Islet of Langerhans (tissue), 1 donor: ENCODE data around the gene GGT7.
"Not testable (repeated sequence)": the region's sequence is repeated elsewhere in the genome, so short reads cannot be mapped to it uniquely, and the experiment has no call there.

ENCODE experiments used
- FAIRE-seq: peaks from one replicate; lab custom pipeline; 2011; peaks lifted over from hg19 to GRCh38; lab: Jason Lieb, UNC

GGT7 gene, protein sequence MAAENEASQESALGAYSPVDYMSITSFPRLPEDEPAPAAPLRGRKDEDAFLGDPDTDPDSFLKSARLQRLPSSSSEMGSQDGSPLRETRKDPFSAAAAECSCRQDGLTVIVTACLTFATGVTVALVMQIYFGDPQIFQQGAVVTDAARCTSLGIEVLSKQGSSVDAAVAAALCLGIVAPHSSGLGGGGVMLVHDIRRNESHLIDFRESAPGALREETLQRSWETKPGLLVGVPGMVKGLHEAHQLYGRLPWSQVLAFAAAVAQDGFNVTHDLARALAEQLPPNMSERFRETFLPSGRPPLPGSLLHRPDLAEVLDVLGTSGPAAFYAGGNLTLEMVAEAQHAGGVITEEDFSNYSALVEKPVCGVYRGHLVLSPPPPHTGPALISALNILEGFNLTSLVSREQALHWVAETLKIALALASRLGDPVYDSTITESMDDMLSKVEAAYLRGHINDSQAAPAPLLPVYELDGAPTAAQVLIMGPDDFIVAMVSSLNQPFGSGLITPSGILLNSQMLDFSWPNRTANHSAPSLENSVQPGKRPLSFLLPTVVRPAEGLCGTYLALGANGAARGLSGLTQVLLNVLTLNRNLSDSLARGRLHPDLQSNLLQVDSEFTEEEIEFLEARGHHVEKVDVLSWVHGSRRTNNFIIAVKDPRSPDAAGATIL

DNA sequence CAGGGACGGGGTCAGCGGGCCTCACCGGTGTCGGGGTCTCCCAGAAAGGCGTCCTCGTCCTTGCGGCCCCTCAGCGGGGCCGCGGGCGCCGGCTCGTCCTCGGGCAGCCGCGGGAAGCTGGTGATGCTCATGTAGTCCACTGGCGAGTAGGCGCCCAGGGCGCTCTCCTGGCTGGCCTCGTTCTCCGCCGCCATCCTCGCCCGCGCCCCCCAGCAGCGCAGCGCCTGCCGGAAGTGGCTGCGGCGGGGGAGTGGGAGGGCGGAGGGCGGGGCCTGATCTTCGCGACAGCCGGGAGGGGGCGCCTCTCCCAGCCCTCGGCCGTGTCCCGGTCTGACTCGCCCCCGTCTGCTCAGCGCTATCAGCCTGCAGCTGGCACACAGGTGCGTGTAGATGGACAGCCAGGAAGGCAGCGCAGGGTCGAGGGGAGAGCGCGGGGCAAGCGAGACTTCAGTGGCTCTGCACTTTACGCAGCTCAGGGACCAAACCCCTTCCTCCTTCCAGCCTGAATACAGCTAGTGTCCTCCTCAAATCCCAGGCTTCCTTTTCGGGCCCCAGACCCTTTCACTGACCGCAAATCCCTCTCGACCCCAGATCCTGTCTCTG lies at the start of gene GGT7:
GGT7 (minus strand) TSS at position 235 of the 603 bp plus-strand sequence; CDS start at position 194, 41 bp downstream.
- FAIRE-seq: no peak

DNA sequence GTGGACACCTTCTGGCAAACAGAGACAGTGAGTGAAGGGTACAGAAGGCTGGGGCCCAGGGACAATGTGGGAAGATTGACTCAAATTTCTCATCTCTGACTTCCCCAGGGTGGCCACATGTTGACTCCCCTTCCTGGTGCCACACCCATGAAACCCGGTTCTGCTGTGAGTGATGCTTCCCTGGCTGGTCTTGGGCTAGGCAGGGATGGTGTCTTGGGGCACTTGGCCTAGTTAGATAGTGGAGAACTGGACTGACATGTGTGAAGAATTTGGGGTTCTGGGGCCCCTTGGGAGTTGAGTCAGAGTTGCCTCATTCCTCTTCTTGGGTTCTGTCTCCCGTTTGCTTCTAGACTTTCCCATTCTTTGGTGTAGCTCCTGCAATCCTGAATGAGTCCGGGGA lies 48.8 kb upstream of the GGT7 start:
- FAIRE-seq: no peak

DNA sequence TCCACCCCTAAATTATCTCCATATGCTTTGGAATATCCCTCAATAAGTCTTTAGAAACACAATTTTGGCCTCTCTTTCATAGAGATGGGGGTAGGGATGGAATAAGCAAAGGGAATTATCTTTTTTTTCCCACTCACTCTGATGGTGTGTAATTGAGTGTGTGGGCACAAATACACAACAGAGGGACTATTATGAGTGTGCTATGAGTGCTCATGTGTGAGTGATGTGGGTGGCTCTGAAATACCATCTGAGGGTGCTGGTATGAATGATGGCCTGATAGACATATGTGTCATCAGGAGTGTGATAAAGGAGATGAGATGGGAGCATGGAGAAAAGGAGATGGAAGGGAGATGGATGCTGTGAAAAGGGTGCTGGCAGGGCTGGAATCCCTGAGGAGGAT lies 47.4 kb upstream of the GGT7 start:
- no peak for FAIRE-seq

DNA sequence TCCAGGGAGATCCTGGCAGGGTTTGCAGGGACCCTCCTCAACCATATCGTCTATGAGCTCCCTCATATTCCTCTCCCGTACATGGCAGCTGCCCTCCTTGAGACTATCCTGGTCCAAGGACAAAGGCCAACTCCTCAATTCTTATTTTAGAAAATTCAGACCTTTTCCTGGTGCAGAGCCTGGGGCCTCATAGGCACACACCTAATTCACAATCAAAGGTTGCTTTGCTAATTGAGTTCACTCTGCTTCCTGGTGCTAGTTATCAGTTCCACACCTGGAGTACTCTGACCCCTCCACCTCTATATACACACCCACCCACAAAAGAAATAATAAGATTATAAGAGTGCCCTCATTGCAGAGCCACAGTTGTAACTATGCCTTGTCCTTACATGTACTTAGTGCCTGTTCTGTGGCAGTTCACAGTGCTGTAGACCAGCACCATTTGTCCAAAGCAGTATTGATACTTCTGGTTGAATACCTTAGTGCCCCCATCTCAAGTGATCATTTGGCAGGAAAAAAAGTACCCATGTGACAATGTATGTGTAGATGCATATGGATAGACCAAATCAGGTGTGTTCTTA lies 44.2 kb upstream of the GGT7 start:
- FAIRE-seq: no peak

DNA sequence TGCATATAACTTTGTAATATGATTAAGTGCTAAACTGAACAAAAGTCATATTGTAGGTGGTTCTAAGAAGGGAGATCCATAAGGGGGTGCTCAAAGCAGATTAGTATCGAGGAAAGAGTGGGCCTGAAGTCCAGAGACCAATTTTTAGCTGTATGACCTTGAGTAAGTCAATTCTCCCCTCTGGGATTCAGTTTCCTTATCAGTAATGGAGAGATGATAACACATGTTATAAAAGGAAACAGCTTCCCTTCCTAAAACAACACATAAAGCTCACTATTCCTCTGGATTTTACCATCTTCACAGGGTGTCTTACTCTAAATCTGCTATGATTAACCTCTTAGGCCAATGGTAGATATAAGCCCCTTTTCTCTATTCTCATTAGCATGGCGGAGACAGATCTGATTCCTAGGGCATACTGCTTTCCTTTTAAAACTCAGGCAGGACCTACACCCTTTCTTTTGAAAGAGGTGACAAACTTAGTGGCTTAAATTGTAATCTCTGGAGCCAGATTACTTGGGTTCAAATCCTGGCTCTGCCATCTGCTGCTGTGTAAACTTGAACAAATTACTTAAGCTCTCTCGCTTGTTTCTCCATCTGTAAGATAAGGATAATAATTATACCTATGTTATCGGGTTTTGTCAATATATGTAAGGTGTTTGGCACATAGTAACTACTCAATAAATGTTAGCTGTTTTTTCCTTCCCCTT lies 43.2 kb upstream of the GGT7 start:
- FAIRE-seq: no peak

DNA sequence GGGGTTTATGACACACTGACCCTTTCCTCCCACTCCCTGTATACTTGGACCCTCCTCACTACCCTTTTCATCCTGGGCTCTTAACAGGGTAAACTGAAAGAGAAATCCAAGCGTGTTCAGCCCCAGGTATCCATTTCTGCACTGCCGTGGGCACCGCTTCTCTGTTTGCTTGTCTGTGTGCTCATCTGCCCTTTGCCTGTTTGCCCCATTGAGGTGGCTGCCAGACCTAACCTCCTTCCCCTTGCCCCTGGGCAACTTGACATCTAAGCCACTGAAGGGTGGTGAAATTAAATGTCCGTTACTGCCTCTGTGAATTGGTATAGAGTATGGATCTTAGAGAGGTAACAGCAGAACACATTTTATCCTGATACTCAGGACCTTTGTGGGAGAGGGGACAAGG lies 42.5 kb upstream of the GGT7 start:
- FAIRE-seq: no peak

DNA sequence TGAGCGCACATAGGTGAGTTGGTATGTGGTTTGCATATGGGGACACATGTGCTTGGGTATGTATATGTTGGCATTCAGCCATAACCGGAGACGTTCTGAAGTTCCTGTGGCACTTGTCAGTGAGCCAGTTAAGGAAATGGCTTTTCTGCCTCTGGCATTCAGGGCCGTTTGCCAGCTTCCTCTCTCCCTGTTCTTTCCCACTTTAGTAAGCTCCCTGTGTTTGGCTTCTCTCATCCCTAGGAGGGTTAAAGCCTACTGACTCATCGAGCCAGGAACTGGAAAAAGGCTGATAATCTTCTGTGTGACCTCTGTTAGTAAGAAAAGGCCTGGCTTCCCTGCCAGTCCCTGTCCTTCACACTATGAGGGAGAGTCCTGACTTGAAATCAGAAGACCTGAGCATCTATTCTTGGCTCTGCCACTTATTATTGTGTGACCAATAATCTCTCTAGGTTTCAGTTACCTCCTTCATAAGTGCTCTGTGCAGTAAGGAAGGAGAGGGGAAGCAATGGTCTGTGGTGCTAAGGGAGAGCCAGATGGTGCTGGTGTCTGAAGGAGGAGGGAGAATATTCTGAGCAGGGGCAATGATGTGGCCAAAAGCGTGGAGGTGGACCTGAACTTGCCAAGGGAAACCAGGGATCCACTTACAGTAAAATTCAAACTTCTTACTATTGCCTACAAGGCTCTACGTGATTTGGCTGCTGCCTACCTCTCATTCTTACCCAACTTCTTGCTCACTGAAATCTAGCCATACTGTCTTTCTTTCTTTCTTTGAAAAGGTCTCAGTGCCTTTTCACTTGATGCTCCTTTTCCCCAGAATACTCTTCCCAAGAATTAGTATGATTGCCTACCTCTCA lies 35.2 kb upstream of the GGT7 start:
- FAIRE-seq: no peak

DNA sequence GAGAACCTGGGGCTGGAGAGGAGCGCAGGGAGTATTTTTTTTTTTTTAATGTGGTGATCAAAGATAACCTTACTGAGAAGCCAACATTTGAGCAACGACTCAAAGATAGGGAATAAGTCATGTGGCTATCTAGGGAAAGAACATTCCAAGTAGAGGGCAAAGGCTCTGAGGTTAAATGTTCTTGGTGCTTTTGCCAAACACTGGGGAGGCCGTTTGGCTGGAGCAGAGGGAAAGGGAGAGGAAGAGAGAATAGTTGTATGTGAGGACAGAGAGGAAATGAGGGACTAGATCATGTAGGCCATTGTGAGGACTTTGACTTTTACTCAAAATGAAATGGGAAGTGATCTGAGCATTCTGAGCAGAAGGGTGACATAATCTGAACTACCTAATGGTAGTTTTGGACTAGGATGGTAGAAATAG lies 31.6 kb upstream of the GGT7 start:
- FAIRE-seq: no peak

DNA sequence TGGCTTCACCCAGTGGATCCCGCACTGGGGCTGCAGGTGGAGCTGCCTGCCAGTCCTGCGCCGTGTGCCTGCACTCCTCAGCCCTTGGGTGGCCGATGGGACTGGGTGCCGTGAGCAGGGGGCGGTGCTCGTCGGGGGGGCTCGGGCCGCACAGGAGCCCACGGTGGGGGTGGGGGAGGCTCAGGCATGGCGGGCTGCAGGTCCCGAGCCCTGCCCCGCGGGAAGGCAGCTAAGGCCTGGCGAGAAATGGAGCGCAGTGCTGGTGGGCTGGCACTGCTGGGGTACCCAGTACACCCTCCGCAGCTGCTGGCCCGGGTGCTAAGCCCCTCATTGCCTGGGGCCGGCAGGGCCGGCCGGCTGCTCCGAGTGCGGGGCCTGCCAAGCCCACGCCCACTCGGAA lies 26.1 kb upstream of the GGT7 start:
- FAIRE-seq: not testable (repeated sequence)

DNA sequence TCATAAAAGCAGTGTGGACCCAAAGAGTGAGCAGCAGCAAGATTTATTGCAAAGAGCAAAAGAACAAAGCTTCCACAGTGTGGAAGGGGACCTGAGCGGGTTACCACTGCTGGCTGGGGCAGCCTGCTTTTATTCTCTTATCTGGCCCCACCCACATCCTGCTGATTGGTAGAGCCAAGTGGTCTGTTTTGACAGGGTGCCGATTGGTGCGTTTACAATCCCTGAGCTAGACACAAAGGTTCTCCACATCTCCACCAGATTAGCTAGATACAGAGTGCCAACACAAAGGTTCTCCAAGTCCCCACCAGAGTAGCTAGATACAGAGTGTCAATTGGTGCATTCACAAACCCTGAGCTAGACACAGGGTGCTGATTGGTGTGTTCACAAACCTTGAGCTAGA lies 25.5 kb upstream of the GGT7 start:
- not testable (repeated sequence) for FAIRE-seq

DNA sequence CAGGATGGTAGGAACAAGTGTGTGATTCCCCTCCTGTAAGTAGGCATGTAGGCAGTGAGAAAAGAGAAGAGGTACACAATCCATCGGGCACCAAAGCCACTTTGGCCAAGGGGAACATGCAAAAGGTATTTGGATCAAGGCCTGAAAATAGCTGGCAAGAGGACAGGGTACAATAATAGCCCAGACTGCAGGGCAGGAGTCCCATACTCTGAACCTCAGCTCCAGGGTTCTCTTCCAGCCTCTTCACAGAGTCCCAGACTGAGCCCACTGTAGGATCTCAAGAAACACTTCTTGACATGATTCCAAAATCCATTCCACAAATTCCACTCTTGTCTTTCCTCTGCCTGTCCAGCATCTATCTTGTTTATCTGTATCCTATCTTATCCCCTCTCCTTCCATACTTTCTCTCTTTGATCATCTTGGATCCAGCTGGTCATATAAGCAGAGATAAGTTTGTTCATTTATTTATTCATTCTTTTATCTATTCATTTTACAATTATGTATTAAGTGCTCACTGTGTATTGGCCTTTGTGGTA lies 23.5 kb upstream of the GGT7 start:
- no peak for FAIRE-seq

DNA sequence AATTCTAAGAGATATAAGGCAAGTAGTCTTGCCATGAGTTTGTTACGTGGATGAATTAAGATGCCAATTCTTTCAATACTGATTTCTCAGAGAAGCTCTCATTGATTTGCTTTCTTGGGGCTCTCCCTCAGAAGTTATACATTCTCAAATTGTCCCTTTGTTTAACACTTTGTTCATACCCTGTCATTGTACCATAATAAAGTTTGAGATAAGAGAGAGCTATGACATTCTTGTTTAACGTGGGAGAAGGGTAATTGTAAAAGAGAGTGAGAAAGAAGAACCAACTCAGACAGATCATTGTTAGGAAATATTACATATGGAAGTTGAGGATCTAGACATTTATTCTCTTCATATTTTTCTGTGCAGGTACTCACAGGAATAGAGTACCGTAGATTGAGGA lies 22.8 kb upstream of the GGT7 start:
- no peak for FAIRE-seq

DNA sequence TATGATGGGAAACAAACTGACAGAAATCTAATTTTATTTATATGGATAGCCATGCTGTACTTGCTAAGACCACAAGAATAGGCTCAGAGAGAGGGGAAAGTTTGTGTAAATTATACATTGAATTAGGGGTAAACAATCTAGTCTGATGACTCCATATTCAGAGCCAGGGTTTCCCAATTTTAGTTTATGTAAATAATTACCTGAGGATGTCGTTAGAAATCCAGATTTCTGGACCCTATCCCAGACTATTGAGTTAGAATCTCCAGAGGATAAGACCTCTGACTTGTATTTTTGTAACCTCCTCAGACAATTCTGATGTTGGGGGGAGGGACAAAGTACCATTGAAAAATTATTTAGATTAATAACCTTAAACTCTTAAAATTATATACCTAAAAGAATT lies 22.1 kb upstream of the GGT7 start:
- no peak for FAIRE-seq

DNA sequence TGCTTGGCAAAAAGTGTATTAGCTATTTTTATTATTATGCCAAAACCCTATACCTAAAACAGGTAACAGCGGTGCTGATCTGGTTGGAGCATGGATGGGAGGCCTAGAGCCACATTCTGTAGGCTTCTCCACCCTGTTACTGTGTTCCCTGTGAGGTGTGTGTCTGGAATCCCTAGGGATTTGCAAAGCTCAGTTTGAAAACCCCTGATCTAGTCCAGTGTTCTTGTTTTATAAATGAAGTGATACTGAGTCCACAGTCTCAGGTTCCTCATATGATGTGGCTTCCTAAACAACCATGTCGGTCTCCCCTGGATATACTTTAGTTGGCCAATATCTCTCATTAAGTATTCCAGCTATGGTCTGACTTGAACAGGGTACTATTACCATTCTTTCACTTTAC lies 20.0 kb upstream of the GGT7 start:
- FAIRE-seq: no peak

DNA sequence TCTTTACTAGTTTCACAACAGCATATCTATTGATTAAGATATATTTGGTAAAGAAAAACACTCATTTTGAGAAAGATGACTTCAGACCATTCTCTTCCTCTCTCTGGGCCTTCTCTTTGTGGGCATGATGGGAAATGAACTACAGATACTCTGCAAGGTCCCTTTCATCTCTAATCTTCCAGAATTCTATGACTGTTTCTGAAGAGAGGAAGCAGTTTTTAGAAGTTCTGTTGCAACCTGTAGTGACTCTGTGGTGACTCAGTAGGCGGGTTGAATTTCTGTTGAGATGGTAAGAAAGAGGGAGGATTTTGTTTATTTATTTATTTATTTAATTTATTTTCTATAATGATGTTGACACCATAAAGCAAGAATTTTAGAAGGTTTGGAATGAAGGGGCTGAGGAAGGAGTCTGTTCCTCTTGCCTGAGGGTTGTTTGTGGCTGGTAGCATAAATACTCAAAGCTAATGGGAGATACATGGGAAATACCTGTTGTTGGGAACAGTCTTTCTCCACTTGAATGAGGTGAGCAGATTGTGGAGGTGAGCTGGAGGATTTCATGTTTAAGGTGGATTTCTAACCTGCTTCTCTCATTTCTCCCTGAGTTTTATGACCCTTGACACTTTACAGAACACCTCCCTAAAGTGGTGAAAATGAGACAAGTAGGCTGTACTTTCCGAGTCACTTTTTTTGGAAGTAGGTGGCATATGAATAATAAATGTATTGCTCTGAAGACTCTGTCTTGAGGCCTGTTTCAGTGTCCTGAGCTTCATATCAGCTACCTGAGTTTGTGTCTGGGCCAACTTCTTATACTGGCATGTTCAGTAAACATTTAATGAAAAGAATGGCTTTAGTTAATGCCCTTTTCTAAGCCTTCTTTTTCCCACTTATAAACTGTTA lies 18.8 kb upstream of the GGT7 start:
- FAIRE-seq: no peak

DNA sequence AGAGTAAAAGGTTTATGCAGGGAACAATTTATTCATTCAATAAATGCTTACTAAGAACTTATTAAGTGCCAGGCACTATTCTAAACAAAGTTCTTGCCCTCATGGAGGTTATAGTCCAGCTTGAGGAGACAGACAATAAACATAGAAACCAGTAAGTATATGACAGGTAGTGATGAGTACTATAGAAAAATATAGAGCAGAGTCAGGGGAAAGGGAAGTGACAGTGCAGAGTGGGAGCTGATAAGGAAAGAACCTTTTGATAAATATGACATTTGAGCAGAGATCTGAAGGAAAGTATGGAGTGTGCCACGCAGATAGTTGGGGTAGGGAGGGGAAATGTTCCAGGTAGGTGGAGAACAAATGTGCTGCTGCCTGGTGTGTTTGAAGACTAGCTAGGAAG lies 15.8 kb upstream of the GGT7 start:
- no peak for FAIRE-seq

DNA sequence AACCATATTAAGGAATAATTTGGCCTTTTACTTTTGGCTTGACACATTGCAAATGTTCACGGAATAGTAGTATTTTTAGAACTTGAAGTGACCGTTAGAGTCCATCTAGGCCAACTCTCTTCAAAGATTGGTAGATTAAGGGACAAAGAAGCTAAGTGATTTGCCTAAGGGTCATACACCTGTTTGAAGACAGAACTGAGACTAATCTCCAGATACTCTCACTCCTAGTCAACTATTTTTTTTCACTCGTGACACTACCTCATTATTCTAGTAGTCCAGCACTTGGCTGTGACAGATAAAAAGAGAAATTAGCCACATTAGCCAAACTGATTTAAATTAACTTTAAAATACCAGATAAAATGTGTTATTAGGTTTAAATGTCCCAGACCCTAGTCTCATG lies 14.4 kb upstream of the GGT7 start:
- FAIRE-seq: no peak

DNA sequence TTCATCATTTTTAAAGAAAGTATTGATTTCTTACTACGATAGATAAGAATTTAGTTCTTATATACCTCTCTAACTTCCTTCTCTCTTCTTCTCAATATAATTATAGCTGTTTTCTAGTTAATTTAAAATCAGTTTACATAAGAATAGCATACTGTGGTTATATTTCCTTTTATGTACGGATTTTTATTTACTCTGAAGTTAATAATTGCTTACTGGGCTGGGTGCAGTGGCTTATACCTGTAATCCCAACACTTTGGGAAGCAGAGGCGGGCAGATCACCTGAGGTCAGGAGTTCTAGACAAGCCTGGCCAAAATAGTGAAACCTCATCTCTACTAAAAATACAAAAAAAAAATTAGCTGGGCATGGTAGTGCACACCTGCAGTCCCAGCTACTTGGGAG lies 13.5 kb upstream of the GGT7 start:
- FAIRE-seq: no peak

DNA sequence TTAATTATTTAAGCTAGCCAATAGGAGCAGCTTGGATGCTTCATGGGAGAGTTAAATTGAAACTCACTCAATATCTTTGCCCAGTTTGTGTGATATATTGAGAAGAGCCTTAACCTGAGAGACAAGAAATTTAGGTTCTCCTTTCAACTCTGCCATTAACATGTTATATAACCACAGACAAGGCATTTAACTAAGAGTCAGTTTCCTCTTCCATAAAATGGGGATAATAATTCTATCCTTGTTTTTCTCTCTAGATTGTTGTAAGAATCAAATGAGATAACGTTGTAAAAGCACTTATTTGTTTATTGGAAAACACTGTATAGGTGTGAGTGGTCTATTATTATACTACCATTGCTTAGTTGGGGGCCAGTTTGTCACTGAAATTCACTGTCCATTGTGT lies 11.6 kb upstream of the GGT7 start:
- FAIRE-seq: no peak

DNA sequence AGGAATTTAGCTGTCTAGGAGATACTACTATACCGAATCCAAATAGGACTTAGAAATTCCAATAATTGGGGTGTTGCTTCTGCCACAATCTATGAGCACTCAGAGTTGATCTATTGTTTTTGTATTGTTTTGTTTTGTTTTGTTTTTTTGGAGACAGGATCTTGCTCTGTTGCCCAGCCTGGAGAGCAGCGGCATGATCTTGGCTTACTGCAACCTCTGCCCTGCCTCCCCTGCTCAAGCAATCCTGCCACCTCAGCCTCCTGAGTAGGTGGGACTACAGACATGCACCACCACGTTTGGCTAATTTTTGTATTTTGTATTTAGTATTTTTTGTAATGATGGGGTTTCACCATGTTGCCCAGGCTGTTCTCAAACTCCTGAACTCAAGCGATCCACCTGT lies 11.2 kb upstream of the GGT7 start:
- FAIRE-seq: no peak
